Mucosa of rectum (tissue), 2 donors: ENCODE measurements around the gene TSPEAR.
"Not testable (repeated sequence)": the region's sequence is repeated elsewhere in the genome, so short reads cannot be mapped to it uniquely, and the experiment has no call there.

Experiments
- H3K27ac ChIP-seq, 2 donors: one replicate each; pipeline ENCODE4 v1.7.0; 2013; ENCODE audit warnings: inconsistent platforms in 2 of 2, low read depth in 2 of 2, low read length in 2 of 2
- H3K27me3 ChIP-seq, 2 donors: one replicate each; pipeline ENCODE4 v1.7.0; 2013; ENCODE audit warnings: low read length in 2 of 2; ENCODE audit not compliant: control insufficient read depth in 2 of 2, insufficient read depth in 2 of 2
- H3K36me3 ChIP-seq, 2 donors: one replicate each; pipeline ENCODE4 v1.7.0; 2013; ENCODE audit warnings: low read length in 2 of 2; ENCODE audit not compliant: control insufficient read depth in 2 of 2, insufficient read depth in 2 of 2
- H3K4me1 ChIP-seq, 2 donors: one replicate each; pipeline ENCODE4 v1.7.0; 2013; ENCODE audit warnings: low read length in 2 of 2, mild to moderate bottlenecking in 1 of 2; ENCODE audit not compliant: control insufficient read depth in 2 of 2, insufficient read depth in 2 of 2
- H3K4me3 ChIP-seq, 2 donors: one replicate each; pipeline ENCODE4 v1.7.0; 2013; ENCODE audit warnings: low read length in 2 of 2
- H3K9ac ChIP-seq, 2 donors: one replicate each; pipeline ENCODE4 v1.7.0; 2013; ENCODE audit warnings: low read length in 2 of 2, low read depth in 1 of 2, mild to moderate bottlenecking in 1 of 2
- H3K9me3 ChIP-seq, 2 donors: one replicate each; pipeline ENCODE4 v1.7.0; 2013; ENCODE audit warnings: low read length in 2 of 2; ENCODE audit not compliant: control insufficient read depth in 2 of 2
- donor health status: healthy.
- donor health status: Normal muscosa, but diverticular disease.

Gene TSPEAR

GRCh38 chr21:44590897-44591800 is 120.2 kb downstream of the TSPEAR start:
- peaks cover 0 to 19% of the 10 kb centered on the region in 2 donors for H3K27me3 ChIP-seq
- H3K9ac ChIP-seq, H3K9me3 ChIP-seq, H3K4me3 ChIP-seq, H3K4me1 ChIP-seq, H3K36me3 ChIP-seq, H3K27ac ChIP-seq: not testable (repeated sequence)

GRCh38 chr21:44590311-44590721 is 121.1 kb downstream of the TSPEAR start:
- Histone ChIP-seq H3K4me1 (no peaks in the 10 kb centered on the region), H3K36me3 (no peaks in the 10 kb centered on the region), H3K27me3 (peaks cover 2 to 18% of the 10 kb centered on the region in 2 donors), H3K4me3 (no peak overlapping the region), H3K9me3 (no peaks in the 10 kb centered on the region), H3K27ac (no peak overlapping the region), H3K9ac (no peak overlapping the region)

GRCh38 chr21:44589586-44590305 is 121.6 kb downstream of the TSPEAR start:
- no peak overlapping the region for H3K27ac ChIP-seq
- peaks cover 2 to 21% of the 10 kb centered on the region in 2 donors for H3K27me3 ChIP-seq
- no peaks in the 10 kb centered on the region for H3K36me3 ChIP-seq
- no peak overlapping the region for H3K9ac ChIP-seq
- H3K4me3 ChIP-seq, result no peak overlapping the region
- no peaks in the 10 kb centered on the region for H3K4me1 ChIP-seq
- no peaks in the 10 kb centered on the region for H3K9me3 ChIP-seq

- no peaks in the 10 kb centered on the region for H3K36me3 ChIP-seq
- no peaks in the 10 kb centered on the region for H3K9me3 ChIP-seq
- H3K4me3 ChIP-seq, result no peak overlapping the region
- no peak overlapping the region for H3K27ac ChIP-seq
- no peak overlapping the region for H3K9ac ChIP-seq
- H3K4me1 ChIP-seq, result no peaks in the 10 kb centered on the region
- H3K27me3 ChIP-seq, result peaks cover 2 to 21% of the 10 kb centered on the region in 2 donors
Observed at GRCh38 chr21:44589094-44589493, 122.3 kb downstream of the TSPEAR start.

GRCh38 chr21:44585892-44586291 is 125.5 kb downstream of the TSPEAR start:
- Histone ChIP-seq H3K27me3 (peaks cover 2 to 5% of the 10 kb centered on the region in 2 donors), H3K9ac (no peak overlapping the region)

GRCh38 chr21:44583800-44584147 is 127.6 kb downstream of the TSPEAR start:
- no peak overlapping the region for H3K9ac ChIP-seq
- no peaks in the 10 kb centered on the region for H3K36me3 ChIP-seq
- H3K4me3 ChIP-seq, result no peak overlapping the region
- H3K9me3 ChIP-seq, result peaks cover 0 to 2% of the 10 kb centered on the region in 2 donors
- H3K27me3 ChIP-seq, result peaks cover 2 to 5% of the 10 kb centered on the region in 2 donors
- H3K4me1 ChIP-seq, result peaks cover 0 to 6% of the 10 kb centered on the region in 2 donors
- no peak overlapping the region for H3K27ac ChIP-seq

More at GRCh38 chr21:44585892-44586291, 125.5 kb downstream of the TSPEAR start:
- H3K27ac ChIP-seq, result no peak overlapping the region
- no peaks in the 10 kb centered on the region for H3K36me3 ChIP-seq
- peaks cover 0 to 2% of the 10 kb centered on the region in 2 donors for H3K9me3 ChIP-seq
- no peaks in the 10 kb centered on the region for H3K4me1 ChIP-seq
- H3K4me3 ChIP-seq, result no peak overlapping the region

GRCh38 chr21:44583089-44583799 is 128.1 kb downstream of the TSPEAR start:
- no peak overlapping the region for H3K27ac ChIP-seq
- peaks cover 2 to 5% of the 10 kb centered on the region in 2 donors for H3K27me3 ChIP-seq
- peaks cover 0 to 2% of the 10 kb centered on the region in 2 donors for H3K9me3 ChIP-seq
- no peak overlapping the region for H3K4me3 ChIP-seq
- no peaks in the 10 kb centered on the region for H3K36me3 ChIP-seq
- no peak overlapping the region for H3K9ac ChIP-seq
- H3K4me1 ChIP-seq, result peaks cover 0 to 6% of the 10 kb centered on the region in 2 donors

GRCh38 chr21:44582055-44582454 is 129.3 kb downstream of the TSPEAR start:
- H3K9me3 ChIP-seq, result peaks cover 0 to 2% of the 10 kb centered on the region in 2 donors
- no peak overlapping the region for H3K9ac ChIP-seq
- H3K4me1 ChIP-seq, result peaks cover 0 to 6% of the 10 kb centered on the region in 2 donors
- H3K27me3 ChIP-seq, result peaks cover 2 to 5% of the 10 kb centered on the region in 2 donors
- H3K36me3 ChIP-seq, result no peaks in the 10 kb centered on the region
- H3K4me3 ChIP-seq, result no peak overlapping the region
- no peak overlapping the region for H3K27ac ChIP-seq

GRCh38 chr21:44581158-44581557 is 130.2 kb downstream of the TSPEAR start:
- H3K36me3 ChIP-seq, result no peaks in the 10 kb centered on the region
- no peak overlapping the region for H3K4me3 ChIP-seq
- no peak overlapping the region for H3K9ac ChIP-seq
- H3K4me1 ChIP-seq, result peaks cover 0 to 6% of the 10 kb centered on the region in 2 donors
- H3K9me3 ChIP-seq, result peaks cover 0 to 2% of the 10 kb centered on the region in 2 donors
- H3K27me3 ChIP-seq, result peaks cover 2 to 5% of the 10 kb centered on the region in 2 donors
- no peak overlapping the region for H3K27ac ChIP-seq
